PC-9 (cell line): ENCODE data around the gene FAM174A. TPM values are rescaled to one million over a fixed set of nuclear protein-coding genes. Genes with fewer than 3 reads are reported as not detected.
A peak's percentile ranks its signal among the peaks of the same experiment; 100 is the strongest.

Experiments
- BruUV-seq: library from RNA; stranded (reverse); fragments of 400-500 nt; replicated peaks from 2 replicates; lab custom pipeline; 2021; lab: Mats Ljungman, UMichigan
- CTCF ChIA-PET: fragments of 300-600 bp; sonication (Branson Sonifier 250); formaldehyde crosslinking; loops from one replicate; lab custom pipeline; 2022; ENCODE audit warnings: antibody characterized with exemption; lab: Charles Lee
- POLR2A ChIA-PET: fragments of 300-600 bp; sonication (Branson Sonifier 250); formaldehyde crosslinking; loops from one replicate; lab custom pipeline; 2022; ENCODE audit warnings: antibody characterized with exemption; ENCODE audit not compliant: unreplicated experiment; lab: Charles Lee
- DNase-seq, 2 experiments: peaks; one replicate each; pipeline versions ENCODE4 v3.0.0 to v3.0.0-alpha.2; 2015 to 2022; ENCODE audit warnings: mixed read lengths in 1 of 2
- H2AFZ ChIP-seq: fragments of 200-600 bp; sonication (generic); 2 replicates; pipeline ENCODE4 v1.8.1; 2017; ENCODE audit warnings: antibody characterized with exemption
- H3F3A ChIP-seq: fragments of 200-600 bp; sonication (generic); 2 replicates; pipeline ENCODE4 v1.8.1; 2017; ENCODE audit warnings: antibody characterized with exemption, mild to moderate bottlenecking, low read depth; ENCODE audit not compliant: insufficient read depth
- H3K27ac ChIP-seq: fragments of 200-600 bp; sonication (generic); 2 replicates; pipeline ENCODE4 v1.6.1; 2016; ENCODE audit warnings: mixed run types
- H3K27me3 ChIP-seq: fragments of 200-600 bp; sonication (generic); 2 replicates; pipeline ENCODE4 v1.6.1; 2016; ENCODE audit warnings: low read depth, mixed run types; ENCODE audit not compliant: insufficient read depth
- H3K36me3 ChIP-seq: fragments of 200-600 bp; sonication (generic); 2 replicates; pipeline ENCODE4 v1.6.1; 2016; ENCODE audit warnings: low read depth, mixed run types
- H3K4me1 ChIP-seq: fragments of 200-600 bp; sonication (generic); replicated peaks from 2 replicates; pipeline ENCODE4 v1.6.1; 2016; ENCODE audit warnings: mixed run types; ENCODE audit not compliant: insufficient read depth
- H3K4me2 ChIP-seq: fragments of 200-600 bp; sonication (generic); 2 replicates; pipeline ENCODE4 v1.6.1; 2017; ENCODE audit warnings: mixed run types
- H3K4me3 ChIP-seq: fragments of 200-600 bp; sonication (generic); 2 replicates; pipeline ENCODE4 v1.6.1; 2016; ENCODE audit warnings: mixed run types
- H3K79me2 ChIP-seq: fragments of 200-600 bp; sonication (generic); 2 replicates; pipeline ENCODE4 v1.6.1; 2017; ENCODE audit warnings: low read depth, mixed run types
- H3K9me2 ChIP-seq: fragments of 200-600 bp; sonication (generic); 2 replicates; pipeline ENCODE4 v1.8.1; 2017; ENCODE audit warnings: mild to moderate bottlenecking; ENCODE audit not compliant: insufficient read depth
- H3K9me3 ChIP-seq: fragments of 200-600 bp; sonication (generic); 2 replicates; pipeline ENCODE4 v1.8.1; 2016; ENCODE audit warnings: low read depth; ENCODE audit not compliant: insufficient read depth
- H4K20me1 ChIP-seq: fragments of 200-600 bp; sonication (generic); 2 replicates; pipeline ENCODE4 v1.8.1; 2017; ENCODE audit not compliant: insufficient read depth
- CTCF ChIP-seq: fragments of 200-600 bp; sonication (generic); conservative IDR thresholded peaks from 2 replicates; pipeline ENCODE4 v1.6.1; 2017; ENCODE audit warnings: mixed run types, antibody characterized with exemption, mild to moderate bottlenecking, moderate library complexity
- EZH2 ChIP-seq: fragments of 200-600 bp; sonication (generic); IDR thresholded peaks from 2 replicates; pipeline ENCODE4 v1.8.0; 2017; ENCODE audit warnings: antibody characterized with exemption, low read depth
- intact Hi-C: fragments of 100-400 bp; cut with micrococcal nuclease; formaldehyde crosslinking; loops from one replicate; pipeline ENCODE4 v1.10.0; 2022; ENCODE audit not compliant: unreplicated experiment
- total RNA-seq: library from RNA; stranded (reverse); gene quantifications from 2 replicates; pipeline ENCODE4 v1.2.3, GENCODE V29; 2021

The FAM174A gene
- total RNA-seq, 1 experiment from 2014 or later: 9.2 TPM

- POLR2A ChIA-PET: no interaction called here
- no peaks in the 10 kb centered on the region for H4K20me1 ChIP-seq
- CTCF ChIA-PET: no interaction called here
- no peaks in the 10 kb centered on the region for H3K4me1 ChIP-seq
- no peaks in the 10 kb centered on the region; the same call in 1 of the 2 replicates for H3K9me3 ChIP-seq
- no peak overlapping the region for H3K27ac ChIP-seq
- intact Hi-C loops: no loop called here
- no peaks in the 10 kb centered on the region for H3F3A ChIP-seq
- no TSS peak for BruUV-seq
- no peaks in the 10 kb centered on the region for H3K27me3 ChIP-seq
- TF ChIP-seq EZH2 (no peak), CTCF (no peak)
- no peaks in the 10 kb centered on the region for H3K36me3 ChIP-seq
- no peak overlapping the region for H3K4me3 ChIP-seq
- H3K79me2 ChIP-seq: no peaks in the 10 kb centered on the region
- H3K4me2 ChIP-seq: no peak overlapping the region
- H2AFZ ChIP-seq: no peak overlapping the region
- H3K9me2 ChIP-seq: no peaks in the 10 kb centered on the region
- DNase-seq: no peak
Measured at GRCh38 chr5:100502684-100503083, 32.5 kb upstream of the FAM174A start.

GRCh38 chr5:100505984-100506670, 29.0 kb upstream of the FAM174A start:
- TF ChIP-seq EZH2 (no peak), CTCF (no peak)
- Histone ChIP-seq H3K36me3 (no peaks in the 10 kb centered on the region), H3K9me3 (no peaks in the 10 kb centered on the region), H3K27me3 (no peaks in the 10 kb centered on the region), H2AFZ (no peak overlapping the region), H3K4me3 (no peak overlapping the region), H4K20me1 (no peaks in the 10 kb centered on the region), H3K79me2 (no peaks in the 10 kb centered on the region), H3K9me2 (no peaks in the 10 kb centered on the region), H3F3A (no peaks in the 10 kb centered on the region), H3K4me2 (no peak overlapping the region), H3K27ac (no peak overlapping the region), H3K4me1 (no peaks in the 10 kb centered on the region)
- intact Hi-C loops: no loop called here
- ChIA-PET POLR2A (no interaction called here), CTCF (no interaction called here)
- no TSS peak for BruUV-seq
- peak in 1 of 2 experiments; percentile 43 for DNase-seq

- Histone ChIP-seq H2AFZ (no peak overlapping the region), H3K27me3 (no peaks in the 10 kb centered on the region), H3K27ac (no peak overlapping the region), H3K4me1 (no peaks in the 10 kb centered on the region), H3K4me3 (no peak overlapping the region), H3K9me3 (no peaks in the 10 kb centered on the region), H3K4me2 (no peak overlapping the region), H3K36me3 (no peaks in the 10 kb centered on the region), H4K20me1 (no peaks in the 10 kb centered on the region), H3K9me2 (no peaks in the 10 kb centered on the region), H3F3A (no peaks in the 10 kb centered on the region), H3K79me2 (no peaks in the 10 kb centered on the region)
- no TSS peak for BruUV-seq
- DNase-seq: no peak
- POLR2A ChIA-PET: no interaction called here
- intact Hi-C loops: no loop called here
- TF ChIP-seq CTCF: no peak
- CTCF ChIA-PET: no interaction called here
Measured at GRCh38 chr5:100516285-100516684, 18.9 kb upstream of the FAM174A start.
